Astrocyte of the spinal cord (primary cell): ENCODE data around the gene ST3GAL6.
A peak's percentile ranks its signal among the peaks of the same experiment; 100 is the strongest.

Experiments used
- DNase-seq: peaks from one replicate; pipeline ENCODE4 v3.0.0; 2011; ENCODE audit warnings: low read depth, low spot score
- H3K4me3 ChIP-seq: 2 replicates; pipeline ENCODE4 v1.5.1; 2011; ENCODE audit warnings: low read depth, mild to moderate bottlenecking, low read length, moderate library complexity
- in situ Hi-C: cut with HindIII; loops from 2 replicates; pipeline ENCODE4 v1.10.0; 2017; ENCODE audit warnings: low sequenced_read_pairs
- TF ChIP-seq, protein P1 (sequence below): IDR thresholded peaks from 2 replicates; pipeline ENCODE4 v1.5.1; 2012; ENCODE audit warnings: low read depth, mild to moderate bottlenecking, low read length, inconsistent platforms

Gene ST3GAL6

DNA sequence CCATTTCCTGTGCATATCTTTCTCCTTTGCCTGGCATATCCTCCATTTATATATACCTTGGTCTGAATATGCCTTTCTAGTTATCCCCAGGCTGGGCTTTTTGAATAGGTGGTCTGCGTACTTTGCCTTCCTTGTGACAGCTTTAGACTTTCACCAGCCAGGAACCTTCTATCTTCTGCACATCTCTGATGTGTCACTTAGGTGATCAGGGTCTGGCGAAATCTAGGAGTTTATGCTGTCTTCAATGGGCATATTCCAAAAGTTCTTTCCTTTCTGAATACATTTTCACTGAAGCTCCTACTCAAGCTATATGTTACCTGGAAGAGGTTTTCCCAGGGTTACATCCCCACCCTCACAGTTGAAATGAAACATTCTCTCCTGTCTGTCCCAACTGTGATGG lies 27.8 kb upstream of the ST3GAL6 start:
- TF ChIP-seq, protein P1, sequence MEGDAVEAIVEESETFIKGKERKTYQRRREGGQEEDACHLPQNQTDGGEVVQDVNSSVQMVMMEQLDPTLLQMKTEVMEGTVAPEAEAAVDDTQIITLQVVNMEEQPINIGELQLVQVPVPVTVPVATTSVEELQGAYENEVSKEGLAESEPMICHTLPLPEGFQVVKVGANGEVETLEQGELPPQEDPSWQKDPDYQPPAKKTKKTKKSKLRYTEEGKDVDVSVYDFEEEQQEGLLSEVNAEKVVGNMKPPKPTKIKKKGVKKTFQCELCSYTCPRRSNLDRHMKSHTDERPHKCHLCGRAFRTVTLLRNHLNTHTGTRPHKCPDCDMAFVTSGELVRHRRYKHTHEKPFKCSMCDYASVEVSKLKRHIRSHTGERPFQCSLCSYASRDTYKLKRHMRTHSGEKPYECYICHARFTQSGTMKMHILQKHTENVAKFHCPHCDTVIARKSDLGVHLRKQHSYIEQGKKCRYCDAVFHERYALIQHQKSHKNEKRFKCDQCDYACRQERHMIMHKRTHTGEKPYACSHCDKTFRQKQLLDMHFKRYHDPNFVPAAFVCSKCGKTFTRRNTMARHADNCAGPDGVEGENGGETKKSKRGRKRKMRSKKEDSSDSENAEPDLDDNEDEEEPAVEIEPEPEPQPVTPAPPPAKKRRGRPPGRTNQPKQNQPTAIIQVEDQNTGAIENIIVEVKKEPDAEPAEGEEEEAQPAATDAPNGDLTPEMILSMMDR: no peak
- DNase-seq: no peak
- H3K4me3 ChIP-seq: no peak overlapping the region
- in situ Hi-C loops: no loop called here

DNA sequence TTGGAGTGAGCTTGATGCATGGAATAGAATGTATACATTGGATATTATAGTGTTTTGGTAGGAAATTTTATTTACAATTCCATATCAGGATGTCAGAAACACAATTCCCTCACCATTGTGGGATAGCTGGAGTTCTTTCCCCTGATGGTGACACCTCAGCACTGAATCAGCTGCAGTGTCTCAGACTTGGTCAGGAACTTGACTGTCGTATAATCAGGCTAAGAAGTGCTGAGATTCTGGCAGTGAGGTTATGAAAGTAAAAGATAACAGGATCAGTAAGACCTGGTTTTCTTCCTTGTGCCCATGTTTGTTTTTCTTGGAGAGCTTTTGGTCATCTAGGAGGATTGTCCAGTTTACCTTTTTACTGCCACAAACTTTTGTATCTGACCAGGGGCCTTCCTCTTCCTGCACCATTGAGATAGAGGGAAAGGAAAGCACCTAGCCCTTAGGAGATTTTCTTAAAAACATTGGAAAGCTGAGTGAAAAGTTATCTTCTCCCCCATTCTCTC lies 27.3 kb upstream of the ST3GAL6 start:
- TF ChIP-seq, protein P1: no peak

DNA sequence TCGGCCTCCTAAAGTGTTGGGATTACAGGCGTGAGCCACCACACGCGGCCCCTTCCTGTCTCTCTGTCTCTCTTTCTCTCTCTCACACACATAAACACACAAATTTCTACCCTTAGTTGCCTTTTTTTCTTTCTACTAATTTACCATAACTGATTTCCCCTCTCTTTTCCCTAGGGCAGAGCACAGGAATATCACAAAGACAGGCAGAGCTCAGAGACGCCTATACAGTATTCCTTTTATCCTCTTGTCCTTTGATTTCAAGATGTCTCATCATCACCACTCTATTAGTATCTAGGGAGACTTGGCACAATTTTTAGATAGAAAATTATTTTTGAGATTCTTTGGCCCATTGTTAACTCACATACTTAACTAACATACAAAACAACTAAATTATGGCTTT lies 25.8 kb upstream of the ST3GAL6 start:
- TF ChIP-seq, protein P1: no peak
- no peak overlapping the region for H3K4me3 ChIP-seq
- in situ Hi-C loops: no loop called here
- no peak for DNase-seq

More for the DNA sequence above, 27.3 kb upstream of the ST3GAL6 start:
- no peak for DNase-seq
- in situ Hi-C loops: no loop called here
- H3K4me3 ChIP-seq: no peak overlapping the region

DNA sequence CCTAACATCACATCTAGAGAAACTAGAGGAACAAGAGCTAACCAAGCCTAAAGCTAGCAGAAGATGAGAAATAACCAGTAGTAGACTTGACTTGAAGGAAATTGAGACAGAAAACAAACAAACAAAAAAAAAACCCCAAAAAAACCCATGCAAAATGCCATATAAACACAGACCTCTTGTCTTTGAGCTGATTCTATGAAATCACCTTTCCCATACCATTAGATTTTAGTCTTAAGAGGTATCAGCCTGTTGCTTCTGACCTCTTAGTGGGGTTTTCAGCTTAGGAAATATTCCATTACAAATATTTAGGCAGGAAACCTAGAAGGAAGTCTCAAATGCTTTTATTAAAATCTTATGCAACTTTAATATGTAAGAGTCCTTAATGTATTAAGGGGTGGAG lies 23.9 kb upstream of the ST3GAL6 start:
- DNase-seq: no peak
- H3K4me3 ChIP-seq: no peak overlapping the region
- in situ Hi-C loops: no loop called here
- TF ChIP-seq, protein P1: no peak

DNA sequence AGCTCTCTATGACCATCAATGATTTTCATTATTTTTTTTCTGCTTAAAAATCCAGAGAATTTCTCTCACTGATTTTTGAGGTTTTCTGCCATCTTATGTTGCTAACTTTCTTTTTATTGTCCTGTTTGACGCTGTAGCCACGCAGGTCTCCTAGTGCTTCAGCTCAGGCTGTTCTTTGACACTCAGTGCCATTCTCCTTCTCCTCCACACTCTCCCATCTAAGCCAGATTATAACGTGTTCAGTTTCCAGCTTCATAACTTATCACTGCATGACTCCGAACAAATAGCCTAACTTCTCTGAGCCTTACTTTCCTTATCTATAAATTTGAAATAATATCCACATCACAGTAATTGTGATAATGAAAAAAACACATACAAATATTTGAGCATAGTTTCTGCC lies 22.8 kb upstream of the ST3GAL6 start:
- TF ChIP-seq, protein P1: no peak
- no peak for DNase-seq
- H3K4me3 ChIP-seq: no peak overlapping the region
- in situ Hi-C loops: no loop called here

DNA sequence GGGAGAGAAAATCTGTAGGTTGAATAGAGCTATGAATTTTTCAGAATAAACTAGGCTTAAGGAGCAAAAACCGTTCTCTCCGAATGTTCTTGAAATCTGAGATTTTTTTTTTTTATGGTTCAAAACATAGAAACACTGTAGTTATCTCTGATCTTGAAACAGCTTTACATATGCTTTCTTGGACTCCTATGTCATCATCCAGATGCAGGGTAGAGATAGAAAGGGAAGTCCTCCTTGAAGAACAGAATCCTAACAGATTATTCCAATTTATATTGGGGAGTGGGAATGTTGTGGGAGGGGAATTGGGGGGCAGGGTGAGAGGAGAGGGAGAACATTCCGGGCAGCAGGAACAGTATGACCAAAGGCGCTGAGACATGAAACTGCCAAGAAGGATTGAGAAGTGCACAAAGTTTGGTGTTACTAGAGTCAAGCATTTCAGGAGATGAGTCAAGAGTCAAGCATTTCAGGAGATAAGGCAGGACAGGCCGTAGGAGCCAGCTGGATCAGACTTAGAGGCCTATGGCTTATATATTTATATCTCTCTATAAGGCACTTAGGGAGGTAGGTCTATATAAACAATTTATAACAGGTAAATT lies 21.9 kb upstream of the ST3GAL6 start:
- in situ Hi-C loops: no loop called here
- TF ChIP-seq, protein P1: no peak
- no peak overlapping the region for H3K4me3 ChIP-seq
- DNase-seq: peak; percentile 34
